HL-60 (cell line): ENCODE data around the gene VAMP5.

Experiments
- DNase-seq, 2 experiments: peaks; one replicate each; pipeline ENCODE4 v3.0.0-alpha.2; 2010 to 2020; ENCODE audit warnings: low read depth in 1 of 2, low spot score in 1 of 2
- H3K27ac ChIP-seq: fragments of 250-450 bp; sonication (Bioruptor Pico); replicated peaks from 2 replicates; pipeline ENCODE4 v1.5.1; 2020; ENCODE audit warnings: mild to moderate bottlenecking, moderate library complexity
- H3K27me3 ChIP-seq: fragments of 250-450 bp; sonication (Bioruptor Pico); 2 replicates; pipeline ENCODE4 v1.5.1; 2021; ENCODE audit warnings: mild to moderate bottlenecking, moderate library complexity; ENCODE audit not compliant: insufficient read depth, poor library complexity, severe bottlenecking
- H3K4me3 ChIP-seq: replicated peaks from 2 replicates; pipeline ENCODE4 v1.5.1; 2011; ENCODE audit warnings: mild to moderate bottlenecking, control low read depth, low read length; ENCODE audit not compliant: insufficient read depth
- GABPA ChIP-seq: IDR thresholded peaks from 2 replicates; pipeline ENCODE4 v1.6.1; 2012; ENCODE audit warnings: low read depth
- POLR2AphosphoS5 ChIP-seq: IDR thresholded peaks from 2 replicates; pipeline ENCODE4 v1.6.1; 2012; ENCODE audit warnings: low read depth
- SPI1 ChIP-seq: IDR thresholded peaks from 2 replicates; pipeline ENCODE4 v1.6.1; 2012; ENCODE audit warnings: low read depth, mild to moderate bottlenecking, borderline replicate concordance
- TF ChIP-seq, protein P1 (sequence below): IDR thresholded peaks from 2 replicates; pipeline ENCODE4 v1.6.1; 2012; ENCODE audit warnings: low read depth; ENCODE audit not compliant: insufficient replicate concordance
- TF ChIP-seq, protein P2 (sequence below): IDR thresholded peaks from one replicate; pipeline ENCODE4 v1.5.1; 2011; ENCODE audit warnings: low read length, control low read depth, inconsistent platforms; ENCODE audit not compliant: insufficient read depth

The VAMP5 gene

GRCh38 chr2:85635011-85635410 lies 50.8 kb downstream of the VAMP5 start:
- no peak overlapping the region for H3K4me3 ChIP-seq
- TF ChIP-seq, protein P1, sequence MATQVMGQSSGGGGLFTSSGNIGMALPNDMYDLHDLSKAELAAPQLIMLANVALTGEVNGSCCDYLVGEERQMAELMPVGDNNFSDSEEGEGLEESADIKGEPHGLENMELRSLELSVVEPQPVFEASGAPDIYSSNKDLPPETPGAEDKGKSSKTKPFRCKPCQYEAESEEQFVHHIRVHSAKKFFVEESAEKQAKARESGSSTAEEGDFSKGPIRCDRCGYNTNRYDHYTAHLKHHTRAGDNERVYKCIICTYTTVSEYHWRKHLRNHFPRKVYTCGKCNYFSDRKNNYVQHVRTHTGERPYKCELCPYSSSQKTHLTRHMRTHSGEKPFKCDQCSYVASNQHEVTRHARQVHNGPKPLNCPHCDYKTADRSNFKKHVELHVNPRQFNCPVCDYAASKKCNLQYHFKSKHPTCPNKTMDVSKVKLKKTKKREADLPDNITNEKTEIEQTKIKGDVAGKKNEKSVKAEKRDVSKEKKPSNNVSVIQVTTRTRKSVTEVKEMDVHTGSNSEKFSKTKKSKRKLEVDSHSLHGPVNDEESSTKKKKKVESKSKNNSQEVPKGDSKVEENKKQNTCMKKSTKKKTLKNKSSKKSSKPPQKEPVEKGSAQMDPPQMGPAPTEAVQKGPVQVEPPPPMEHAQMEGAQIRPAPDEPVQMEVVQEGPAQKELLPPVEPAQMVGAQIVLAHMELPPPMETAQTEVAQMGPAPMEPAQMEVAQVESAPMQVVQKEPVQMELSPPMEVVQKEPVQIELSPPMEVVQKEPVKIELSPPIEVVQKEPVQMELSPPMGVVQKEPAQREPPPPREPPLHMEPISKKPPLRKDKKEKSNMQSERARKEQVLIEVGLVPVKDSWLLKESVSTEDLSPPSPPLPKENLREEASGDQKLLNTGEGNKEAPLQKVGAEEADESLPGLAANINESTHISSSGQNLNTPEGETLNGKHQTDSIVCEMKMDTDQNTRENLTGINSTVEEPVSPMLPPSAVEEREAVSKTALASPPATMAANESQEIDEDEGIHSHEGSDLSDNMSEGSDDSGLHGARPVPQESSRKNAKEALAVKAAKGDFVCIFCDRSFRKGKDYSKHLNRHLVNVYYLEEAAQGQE = no peak
- TF ChIP-seq, protein P2, sequence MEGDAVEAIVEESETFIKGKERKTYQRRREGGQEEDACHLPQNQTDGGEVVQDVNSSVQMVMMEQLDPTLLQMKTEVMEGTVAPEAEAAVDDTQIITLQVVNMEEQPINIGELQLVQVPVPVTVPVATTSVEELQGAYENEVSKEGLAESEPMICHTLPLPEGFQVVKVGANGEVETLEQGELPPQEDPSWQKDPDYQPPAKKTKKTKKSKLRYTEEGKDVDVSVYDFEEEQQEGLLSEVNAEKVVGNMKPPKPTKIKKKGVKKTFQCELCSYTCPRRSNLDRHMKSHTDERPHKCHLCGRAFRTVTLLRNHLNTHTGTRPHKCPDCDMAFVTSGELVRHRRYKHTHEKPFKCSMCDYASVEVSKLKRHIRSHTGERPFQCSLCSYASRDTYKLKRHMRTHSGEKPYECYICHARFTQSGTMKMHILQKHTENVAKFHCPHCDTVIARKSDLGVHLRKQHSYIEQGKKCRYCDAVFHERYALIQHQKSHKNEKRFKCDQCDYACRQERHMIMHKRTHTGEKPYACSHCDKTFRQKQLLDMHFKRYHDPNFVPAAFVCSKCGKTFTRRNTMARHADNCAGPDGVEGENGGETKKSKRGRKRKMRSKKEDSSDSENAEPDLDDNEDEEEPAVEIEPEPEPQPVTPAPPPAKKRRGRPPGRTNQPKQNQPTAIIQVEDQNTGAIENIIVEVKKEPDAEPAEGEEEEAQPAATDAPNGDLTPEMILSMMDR = no peak
- TF ChIP-seq POLR2AphosphoS5 (no peak), SPI1 (no peak), GABPA (no peak)
- no peak for DNase-seq
- no peak overlapping the region for H3K27ac ChIP-seq
- no peaks in the 10 kb centered on the region for H3K27me3 ChIP-seq

DNA sequence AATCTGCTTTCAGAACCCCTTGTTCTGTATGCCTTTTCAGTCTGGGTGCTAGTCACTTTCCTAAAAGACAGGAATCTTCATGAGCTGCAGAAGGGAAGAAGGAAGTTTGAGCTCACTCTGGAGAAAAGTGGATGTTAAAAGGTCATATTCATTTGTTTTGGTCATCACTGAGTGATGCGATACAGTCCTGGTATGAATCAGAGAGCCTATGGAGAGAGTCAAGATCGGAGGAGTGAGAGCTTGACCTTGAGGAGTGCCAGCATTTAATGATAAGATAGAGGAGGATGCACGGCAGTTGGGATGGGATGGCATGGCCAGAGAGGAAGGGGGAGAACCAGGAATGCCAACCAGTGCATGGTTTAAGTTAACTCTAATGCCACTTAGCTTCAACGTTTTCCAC lies 51.4 kb downstream of the VAMP5 start:
- no peak for DNase-seq
- no peak overlapping the region for H3K4me3 ChIP-seq

GRCh38 chr2:85642725-85643124 lies 58.5 kb downstream of the VAMP5 start:
- DNase-seq = no peak
- TF ChIP-seq SPI1 = no peak
- TF ChIP-seq, protein P2 = no peak
- TF ChIP-seq, protein P1 = no peak
- no peak for TF ChIP-seq POLR2AphosphoS5
- TF ChIP-seq GABPA = no peak
- Histone ChIP-seq H3K27me3 (no peaks in the 10 kb centered on the region), H3K27ac (no peak overlapping the region), H3K4me3 (no peak overlapping the region)

More for the DNA sequence above, 51.4 kb downstream of the VAMP5 start:
- no peaks in the 10 kb centered on the region for H3K27me3 ChIP-seq
- no peak overlapping the region for H3K27ac ChIP-seq
- TF ChIP-seq, protein P1 = no peak
- TF ChIP-seq GABPA = no peak
- no peak for TF ChIP-seq SPI1
- TF ChIP-seq, protein P2 = no peak
- TF ChIP-seq POLR2AphosphoS5 = no peak
